ENCODE data around the gene NR3C1.

- TF ChIP-seq CTCF (IDR thresholded peaks at IDR 0.05; ENCODE audit: poor library complexity): no peak
- no peak for TF ChIP-seq EZH2 (IDR thresholded peaks at IDR 0.05; ENCODE audit: borderline replicate concordance)
- no peak for TF ChIP-seq EZH2phosphoT487 (IDR thresholded peaks at IDR 0.05; ENCODE audit: low read depth, severe bottlenecking, unreplicated experiment)
These were observed 83.9 kb downstream of the NR3C1 start for GRCh38 chr5:143319437-143320227.
